Stomach (tissue), 9 donors: Measurements from ENCODE around the gene C9orf43. TPM values are rescaled to one million over a fixed set of nuclear protein-coding genes. Genes with fewer than 3 reads are reported as not detected.

Source experiments
- DNase-seq, 2 donors: peaks; one replicate each; pipeline versions ENCODE4 v3.0.0 to v3.0.0-alpha.2; 2013 to 2019
- H3K27ac ChIP-seq, 5 donors: fragments of 200-600 bp in 4 of 5; sonication (generic) in 4 of 5; one replicate each; pipeline ENCODE4 v1.5.1; 2013 to 2019; ENCODE audit warnings: mild to moderate bottlenecking in 1 of 5, moderate library complexity in 1 of 5
- H3K27me3 ChIP-seq, 3 donors: fragments of 200-600 bp; sonication (generic); one replicate each; pipeline ENCODE4 v1.5.1; 2017 to 2019; ENCODE audit warnings: mixed run types in 1 of 3
- H3K36me3 ChIP-seq, 4 donors: fragments of 200-600 bp; sonication (generic); 1 replicate in 3 of 4; 2 replicates in 1 of 4; pipeline ENCODE4 v1.5.1; 2016 to 2019
- H3K4me1 ChIP-seq, 4 donors: fragments of 200-600 bp; sonication (generic); one replicate each; pipeline ENCODE4 v1.5.1; 2016 to 2019
- H3K4me3 ChIP-seq, 4 donors: fragments of 200-600 bp; sonication (generic) in 3 of 4; one replicate each; pipeline ENCODE4 v1.5.1; 2016 to 2019; ENCODE audit warnings: mild to moderate bottlenecking in 1 of 4
- H3K9me3 ChIP-seq, 4 donors: fragments of 200-600 bp; sonication (generic); one replicate each; pipeline ENCODE4 v1.5.1; 2016 to 2019
- CTCF ChIP-seq, 7 experiments: fragments of 450-650 bp in 4 of 7; fragments of 200-600 bp in 3 of 7; sonication (generic) in 3 of 7; IDR thresholded peaks; one replicate each; pipeline ENCODE4 v1.5.1; 2016 to 2019; ENCODE audit warnings: antibody characterized with exemption in 7 of 7, control low read depth in 2 of 7, mild to moderate bottlenecking in 1 of 7
- EP300 ChIP-seq: sonication (generic); formaldehyde crosslinking; IDR thresholded peaks from one replicate; pipeline ENCODE4 v1.6.1; 2017; ENCODE audit warnings: antibody characterized with exemption
- POLR2AphosphoS5 ChIP-seq, 3 donors: sonication (generic); formaldehyde crosslinking; IDR thresholded peaks; one replicate each; pipeline ENCODE4 v1.6.1; 2016; ENCODE audit warnings: antibody characterized with exemption in 3 of 3
- WGBS, 5 donors: extraction: QIAGEN DNeasy Blood & Tissue Kit in 3 of 5; methylation state at CpG; one replicate each; pipeline versions ENCODE4 v1.1.5 to v1.1.7; 2013 to 2018; 5-methylcytosine and 5-hydroxymethylcytosine counted together
- intact Hi-C: fragments of 100-400 bp; cut with DNase I; formaldehyde crosslinking; loops from one replicate; pipeline ENCODE4 v1.15.1; 2023; ENCODE audit warnings: low total_unique reads
- polyA plus RNA-seq, 3 donors: library from polyadenylated mRNA; stranded (reverse); fragments of 200-250 nt; gene quantifications; one replicate each; pipeline ENCODE4 v1.2.3, GENCODE V29; 2013
- total RNA-seq, 5 donors: library from RNA; depleted of rRNA; stranded (reverse); fragments of >200 nt; gene quantifications; one replicate each; pipeline versions ENCODE4 v1.1.0 to v1.2.3, GENCODE V29; 2014 to 2016
- donor health status: healthy with polysubstance abuse.
- donor health status: Bipolar disorder and iron deficiency.
- donor health status: healthy.

The C9orf43 gene
- total and polyA plus RNA-seq, 8 donors, result 0.19 to 0.61 (median 0.58) TPM; not detected in 3

GRCh38 chr9:113479174-113479621 is 68.7 kb downstream of the C9orf43 start:
- Histone ChIP-seq H3K9me3 (no peaks in the 10 kb centered on the region), H3K4me1 (peaks cover 18 to 69% (median 32%) of the 10 kb centered on the region in 4 donors), H3K4me3 (no peak overlapping the region), H3K27me3 (no peaks in the 10 kb centered on the region), H3K27ac (no peak overlapping the region), H3K36me3 (no peaks in the 10 kb centered on the region)
- TF ChIP-seq EP300, result no peak
- no peak for TF ChIP-seq CTCF (IDR thresholded peaks at IDR 0.05)
- no peak for TF ChIP-seq POLR2AphosphoS5 (IDR thresholded peaks at IDR 0.05)
- DNase-seq, result peak; percentile 63 to 82
- intact Hi-C loops, result no loop called here
- WGBS, 5 donors, result 48 to 68% (median 53%) methylated on average over 7 of the region's 7 CpGs

Other genes starting within 250 kb of the C9orf43 start
- gene FKBP15, start 189.5 kb upstream of the C9orf43 start, total RNA-seq, result 10 to 100 TPM; 11.1 to 36.6 (median 23.8) TPM
- 1 to 10 TPM; 5.5 to 9.6 (median 6.0) TPM for gene FKBP15, start 189.5 kb upstream of the C9orf43 start, polyA plus RNA-seq
- gene SLC31A1, start 189.2 kb upstream of the C9orf43 start, total RNA-seq, result 100 to 1,000 TPM in 1 of 5 donors, 10 to 100 TPM in 4; 11.1 to 106 (median 18.8) TPM
- 1 to 10 TPM; 4.7 to 8.2 (median 4.9) TPM for gene SLC31A1, start 189.2 kb upstream of the C9orf43 start, polyA plus RNA-seq
- gene CDC26, start 135.2 kb upstream of the C9orf43 start, total RNA-seq, result 10 to 100 TPM in 4 of 5 donors, 1 to 10 TPM in 1; 7.2 to 46.1 (median 25.4) TPM
- 10 to 100 TPM; 28.2 to 66.4 (median 45.3) TPM for gene CDC26, start 135.2 kb upstream of the C9orf43 start, polyA plus RNA-seq
- gene PRPF4, start 135.1 kb upstream of the C9orf43 start, total RNA-seq, result 10 to 100 TPM in 2 of 5 donors, 1 to 10 TPM in 3; 3.2 to 25.0 (median 9.9) TPM
- gene PRPF4, start 135.1 kb upstream of the C9orf43 start, polyA plus RNA-seq, result 10 to 100 TPM in 2 of 3 donors, 1 to 10 TPM in 1; 7.8 to 11.4 (median 10.0) TPM
- 1 to 10 TPM in 2 of 5 donors, under 1 TPM in 1, not detected in 2; 0.43 to 5.0 (median 1.8) TPM for gene RNF183, start 107.4 kb upstream of the C9orf43 start, total RNA-seq
- 1 to 10 TPM in 2 of 3 donors, under 1 TPM in 1; 0.46 to 5.6 (median 1.2) TPM for gene RNF183, start 107.4 kb upstream of the C9orf43 start, polyA plus RNA-seq
- gene WDR31, start 70.5 kb upstream of the C9orf43 start, total RNA-seq, result 1 to 10 TPM in 2 of 5 donors, under 1 TPM in 2, not detected in 1; 0.29 to 5.0 (median 0.96) TPM
- 1 to 10 TPM; 1.2 to 1.5 (median 1.3) TPM for gene WDR31, start 70.5 kb upstream of the C9orf43 start, polyA plus RNA-seq
- gene BSPRY, start 61.2 kb upstream of the C9orf43 start, total RNA-seq, result 10 to 100 TPM in 4 of 5 donors, 1 to 10 TPM in 1; 2.2 to 60.3 (median 16.0) TPM
- gene BSPRY, start 61.2 kb upstream of the C9orf43 start, polyA plus RNA-seq, result 10 to 100 TPM; 16.1 to 28.9 (median 24.5) TPM
- gene HDHD3, start 33.8 kb upstream of the C9orf43 start, total RNA-seq, result 100 to 1,000 TPM in 3 of 5 donors, 10 to 100 TPM in 2; 41.3 to 120 (median 104) TPM
- gene HDHD3, start 33.8 kb upstream of the C9orf43 start, polyA plus RNA-seq, result 10 to 100 TPM; 42.5 to 81.1 (median 51.6) TPM
- gene ALAD, start 9.5 kb upstream of the C9orf43 start, total RNA-seq, result 100 to 1,000 TPM in 1 of 5 donors, 10 to 100 TPM in 4; 30.8 to 102 (median 44.8) TPM
- 10 to 100 TPM; 33.9 to 69.2 (median 64.8) TPM for gene ALAD, start 9.5 kb upstream of the C9orf43 start, polyA plus RNA-seq
- 10 to 100 TPM in 3 of 5 donors, 1 to 10 TPM in 2; 4.1 to 47.4 (median 25.4) TPM for gene POLE3, start 72 bp upstream of the C9orf43 start, total RNA-seq
- 10 to 100 TPM; 31.0 to 39.1 (median 31.9) TPM for gene POLE3, start 72 bp upstream of the C9orf43 start, polyA plus RNA-seq
- gene RGS3, start 53.0 kb downstream of the C9orf43 start, total RNA-seq, result 10 to 100 TPM; 27.0 to 71.4 (median 49.2) TPM
- 10 to 100 TPM; 26.6 to 41.0 (median 30.4) TPM for gene RGS3, start 53.0 kb downstream of the C9orf43 start, polyA plus RNA-seq